PC-3 (cell line): ENCODE data around the gene ATP2B3. TPM values are rescaled to one million over a fixed set of nuclear protein-coding genes. Genes with fewer than 3 reads are reported as not detected.

Source experiments
- ATAC-seq: fragments of 200-7000 bp; cut with Tn5 transposase; 2 replicates; pipeline ENCODE4 v1.9.1; 2020; ENCODE audit warnings: mild to moderate bottlenecking, moderate library complexity
- BruUV-seq: library from RNA; stranded (reverse); fragments of 400-500 nt; replicated peaks from 2 replicates; lab custom pipeline; 2021; lab: Mats Ljungman, UMichigan
- CTCF ChIA-PET: fragments of 300-600 bp; sonication (Branson Sonifier 250); formaldehyde crosslinking; loops from one replicate; lab custom pipeline; 2022; ENCODE audit warnings: antibody characterized with exemption; lab: Charles Lee
- POLR2A ChIA-PET: fragments of 300-600 bp; sonication (Branson Sonifier 250); formaldehyde crosslinking; loops from one replicate; lab custom pipeline; 2022; ENCODE audit warnings: antibody characterized with exemption; ENCODE audit not compliant: unreplicated experiment; lab: Charles Lee
- DNase-seq: peaks from one replicate; pipeline ENCODE4 v3.0.0-alpha.2; 2015
- H2AFZ ChIP-seq: fragments of 300-600 bp; sonication (generic); 2 replicates; pipeline ENCODE4 v1.6.0; 2016; ENCODE audit warnings: antibody characterized with exemption, low read length
- H3F3A ChIP-seq: fragments of 300-600 bp; sonication (generic); one replicate; pipeline ENCODE4 v1.6.0; 2017; ENCODE audit warnings: antibody characterized with exemption, low read length, control low read depth, mild to moderate bottlenecking; ENCODE audit not compliant: unreplicated experiment
- H3K27ac ChIP-seq: fragments of 300-600 bp; sonication (generic); 2 replicates; pipeline ENCODE4 v1.5.1; 2016; ENCODE audit warnings: mild to moderate bottlenecking, low read length
- H3K27me3 ChIP-seq: fragments of 300-600 bp; sonication (generic); 2 replicates; pipeline ENCODE4 v1.6.1; 2016; ENCODE audit warnings: low read length, mixed read lengths
- H3K36me3 ChIP-seq: fragments of 300-600 bp; sonication (generic); 2 replicates; pipeline ENCODE4 v1.6.1; 2016; ENCODE audit warnings: low read depth, mixed run types, low read length, mixed read lengths
- H3K4me1 ChIP-seq: fragments of 300-600 bp; sonication (generic); 2 replicates; pipeline ENCODE4 v1.5.1; 2016; ENCODE audit warnings: low read length; ENCODE audit not compliant: insufficient read depth
- H3K4me2 ChIP-seq: fragments of 300-600 bp; sonication (generic); 2 replicates; pipeline ENCODE4 v1.6.0; 2016; ENCODE audit warnings: low read length
- H3K4me3 ChIP-seq: fragments of 300-600 bp; sonication (generic); 2 replicates; pipeline ENCODE4 v1.5.1; 2016; ENCODE audit warnings: mild to moderate bottlenecking, low read length, mixed read lengths
- H3K79me2 ChIP-seq: fragments of 300-600 bp; sonication (generic); 2 replicates; pipeline ENCODE4 v1.6.1; 2017; ENCODE audit warnings: low read length, mixed read lengths
- H3K9ac ChIP-seq: fragments of 300-600 bp; sonication (generic); 2 replicates; pipeline ENCODE4 v1.6.0; 2016; ENCODE audit warnings: mild to moderate bottlenecking, low read length
- H3K9me2 ChIP-seq: fragments of 300-600 bp; sonication (generic); replicated peaks from 2 replicates; pipeline ENCODE4 v1.6.1; 2016; ENCODE audit warnings: mixed run types, low read length, mixed read lengths
- H3K9me3 ChIP-seq: fragments of 300-600 bp; sonication (generic); 2 replicates; pipeline ENCODE4 v1.6.1; 2016; ENCODE audit warnings: low read length, mixed read lengths
- H4K20me1 ChIP-seq: fragments of 300-600 bp; sonication (generic); 2 replicates; pipeline ENCODE4 v1.6.1; 2016; ENCODE audit warnings: low read length, mixed read lengths
- EZH2 ChIP-seq: fragments of 300-600 bp; sonication (generic); IDR thresholded peaks from one replicate; pipeline ENCODE4 v1.6.1; 2017; ENCODE audit warnings: antibody characterized with exemption, mild to moderate bottlenecking, low read length; ENCODE audit not compliant: unreplicated experiment
- EZH2phosphoT487 ChIP-seq: fragments of 300-600 bp; sonication (generic); IDR thresholded peaks from 2 replicates; pipeline ENCODE4 v1.6.1; 2018; ENCODE audit warnings: mild to moderate bottlenecking, antibody characterized with exemption, low read length, borderline replicate concordance
- intact Hi-C: fragments of 100-400 bp; cut with micrococcal nuclease; formaldehyde crosslinking; loops from 2 replicates; pipeline ENCODE4 v1.9.0; 2023
- total RNA-seq: library from RNA; depleted of rRNA; stranded (reverse); fragments of >200 nt; gene quantifications from 2 replicates; pipeline ENCODE4 v1.2.3, GENCODE V29; 2014
- TF ChIP-seq, protein P1 (sequence below): fragments of 300-600 bp; sonication (generic); conservative IDR thresholded peaks from 2 replicates; pipeline ENCODE4 v1.5.1; 2017; ENCODE audit warnings: antibody characterized with exemption, low read depth, mild to moderate bottlenecking, low read length

The ATP2B3 gene
- total RNA-seq, 1 experiment from 2014 or later: not detected

DNA sequence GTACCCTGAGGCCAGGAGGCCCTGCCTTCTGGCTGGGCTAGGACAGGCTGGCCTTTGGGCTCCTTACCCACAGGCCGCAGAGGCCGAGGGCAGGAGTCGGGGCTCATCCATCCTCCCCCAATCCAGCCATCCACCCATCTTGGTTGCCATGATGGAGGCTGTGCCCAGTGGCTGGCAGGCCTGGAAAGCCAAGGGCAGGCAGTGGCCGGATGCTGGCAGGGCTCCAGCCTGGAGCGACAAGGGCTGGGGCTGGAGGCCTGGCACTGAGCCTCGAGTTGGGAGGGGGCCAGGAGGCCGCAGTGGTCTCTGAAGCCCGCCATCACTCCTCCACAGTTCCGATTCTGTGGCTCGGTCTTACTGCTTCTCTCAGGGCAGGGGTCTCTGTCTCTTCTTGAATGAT, 31.3 kb upstream of the ATP2B3 start:
- H3K79me2 ChIP-seq: no peaks in the 10 kb centered on the region

DNA sequence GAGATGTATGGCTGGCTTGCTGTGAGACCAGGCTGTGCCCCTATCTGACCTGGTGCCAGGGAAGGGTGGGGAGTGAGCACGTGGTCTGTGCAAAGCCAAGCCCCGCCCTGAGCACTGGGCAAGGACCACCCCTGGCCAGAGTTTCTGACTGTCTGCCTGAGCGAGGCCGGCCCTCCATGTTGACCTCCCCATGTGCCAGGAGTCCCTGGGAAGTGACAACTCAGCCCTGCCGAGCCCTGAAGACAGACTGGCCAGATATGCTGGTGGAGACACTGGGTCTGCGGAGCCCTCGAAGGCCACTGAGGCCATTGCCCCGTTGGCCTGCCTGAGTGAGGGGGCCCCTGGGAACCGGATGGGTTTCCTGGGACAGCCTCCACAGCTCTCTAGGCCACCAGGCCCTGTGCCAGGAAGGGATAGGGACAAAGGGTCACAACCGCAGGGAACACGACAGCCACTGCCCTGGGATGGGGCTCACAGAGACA, 29.8 kb upstream of the ATP2B3 start:
- Histone ChIP-seq H3K79me2 (no peaks in the 10 kb centered on the region), H3K27me3 (no peaks in the 10 kb centered on the region), H3K9me3 (no peaks in the 10 kb centered on the region), H3K9me2 (no peaks in the 10 kb centered on the region), H3K36me3 (no peaks in the 10 kb centered on the region), H4K20me1 (no peaks in the 10 kb centered on the region), H3K9ac (no peak overlapping the region), H3F3A (no peaks in the 10 kb centered on the region), H3K4me1 (peaks cover 7% of the 10 kb centered on the region; the same call in 1 of the 2 replicates), H2AFZ (no peak overlapping the region), H3K27ac (no peak overlapping the region), H3K4me3 (no peak overlapping the region), H3K4me2 (no peak overlapping the region)
- TF ChIP-seq, protein P1, sequence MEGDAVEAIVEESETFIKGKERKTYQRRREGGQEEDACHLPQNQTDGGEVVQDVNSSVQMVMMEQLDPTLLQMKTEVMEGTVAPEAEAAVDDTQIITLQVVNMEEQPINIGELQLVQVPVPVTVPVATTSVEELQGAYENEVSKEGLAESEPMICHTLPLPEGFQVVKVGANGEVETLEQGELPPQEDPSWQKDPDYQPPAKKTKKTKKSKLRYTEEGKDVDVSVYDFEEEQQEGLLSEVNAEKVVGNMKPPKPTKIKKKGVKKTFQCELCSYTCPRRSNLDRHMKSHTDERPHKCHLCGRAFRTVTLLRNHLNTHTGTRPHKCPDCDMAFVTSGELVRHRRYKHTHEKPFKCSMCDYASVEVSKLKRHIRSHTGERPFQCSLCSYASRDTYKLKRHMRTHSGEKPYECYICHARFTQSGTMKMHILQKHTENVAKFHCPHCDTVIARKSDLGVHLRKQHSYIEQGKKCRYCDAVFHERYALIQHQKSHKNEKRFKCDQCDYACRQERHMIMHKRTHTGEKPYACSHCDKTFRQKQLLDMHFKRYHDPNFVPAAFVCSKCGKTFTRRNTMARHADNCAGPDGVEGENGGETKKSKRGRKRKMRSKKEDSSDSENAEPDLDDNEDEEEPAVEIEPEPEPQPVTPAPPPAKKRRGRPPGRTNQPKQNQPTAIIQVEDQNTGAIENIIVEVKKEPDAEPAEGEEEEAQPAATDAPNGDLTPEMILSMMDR: no peak
- TF ChIP-seq EZH2phosphoT487 (no peak), EZH2 (no peak)
- BruUV-seq: no TSS peak
- no peak for ATAC-seq
- no peak for DNase-seq
- ChIA-PET CTCF (no interaction called here), POLR2A (no interaction called here)
- intact Hi-C loops: no loop called here

More for the DNA sequence above, 31.3 kb upstream of the ATP2B3 start:
- BruUV-seq: no TSS peak
- intact Hi-C loops: no loop called here
- Histone ChIP-seq H3K36me3 (no peaks in the 10 kb centered on the region), H3K9ac (no peak overlapping the region), H3K4me2 (no peak overlapping the region), H3K4me3 (no peak overlapping the region), H3K9me3 (no peaks in the 10 kb centered on the region), H2AFZ (no peak overlapping the region), H3K27ac (no peak overlapping the region), H3K9me2 (no peaks in the 10 kb centered on the region), H3F3A (no peaks in the 10 kb centered on the region), H4K20me1 (no peaks in the 10 kb centered on the region), H3K4me1 (peaks cover 7% of the 10 kb centered on the region; the same call in 1 of the 2 replicates), H3K27me3 (no peaks in the 10 kb centered on the region)
- ChIA-PET POLR2A (no interaction called here), CTCF (no interaction called here)
- TF ChIP-seq, protein P1: no peak
- TF ChIP-seq EZH2 (no peak), EZH2phosphoT487 (no peak)
- no peak for ATAC-seq
- DNase-seq: no peak

DNA sequence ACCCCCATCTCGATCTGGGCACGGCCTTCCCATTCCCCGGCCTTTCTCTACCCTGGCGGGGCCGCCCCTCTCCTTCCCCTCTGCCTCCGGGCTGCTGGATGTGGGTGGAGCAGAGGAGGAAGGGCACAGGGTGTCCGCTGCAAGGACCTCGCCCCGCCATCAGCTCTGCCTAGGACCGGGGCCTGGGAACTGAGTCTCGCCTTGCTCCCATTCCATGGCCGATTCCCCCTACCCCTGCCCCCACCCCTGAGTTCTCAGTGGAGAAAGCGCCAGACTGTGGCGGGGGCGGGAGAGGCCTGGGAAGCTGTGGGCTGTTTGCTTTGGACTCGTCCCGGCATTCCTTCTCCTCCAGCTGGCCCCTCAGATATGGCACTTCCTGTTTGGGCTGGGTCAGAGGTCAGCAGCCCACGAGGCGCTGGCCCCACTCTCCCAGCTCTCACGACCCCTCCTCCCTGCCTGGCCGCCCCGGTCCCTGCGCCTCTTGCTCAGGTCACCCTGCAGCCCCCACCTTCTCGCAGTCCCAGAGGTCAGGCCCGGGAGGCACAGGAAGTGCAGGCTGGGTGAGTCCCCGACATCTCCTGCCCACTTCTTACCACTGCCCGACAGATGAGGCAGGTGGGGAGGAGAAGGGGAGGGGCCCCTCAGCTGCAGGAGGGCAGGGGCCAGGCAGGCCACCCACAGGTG, 29.1 kb upstream of the ATP2B3 start:
- no TSS peak for BruUV-seq
- TF ChIP-seq EZH2phosphoT487 (no peak), EZH2 (no peak)
- TF ChIP-seq, protein P1: no peak
- no peak overlapping the region for H3K9ac ChIP-seq
- no peaks in the 10 kb centered on the region for H3K9me2 ChIP-seq
- DNase-seq: no peak
- H4K20me1 ChIP-seq: no peaks in the 10 kb centered on the region
- H3K79me2 ChIP-seq: no peaks in the 10 kb centered on the region
- H3K4me1 ChIP-seq: peaks cover 7% of the 10 kb centered on the region; the same call in 1 of the 2 replicates
- no peaks in the 10 kb centered on the region for H3K36me3 ChIP-seq
- no peak overlapping the region for H2AFZ ChIP-seq
- no peak overlapping the region for H3K4me3 ChIP-seq
- CTCF ChIA-PET: interaction anchor here (0.7 kb wide), 1 partner anchor 17 kb away, joined by 4 read pairs; no protein-coding TSS in a partner anchor
- no peaks in the 10 kb centered on the region for H3K9me3 ChIP-seq
- POLR2A ChIA-PET: no interaction called here
- no peak for ATAC-seq
- no peak overlapping the region for H3K27ac ChIP-seq
- intact Hi-C loops: no loop called here
- H3K27me3 ChIP-seq: no peaks in the 10 kb centered on the region
- no peak overlapping the region for H3K4me2 ChIP-seq
- no peaks in the 10 kb centered on the region for H3F3A ChIP-seq
